Endothelial cell of umbilical vein (primary cell): ENCODE measurements around the gene CPNE7. TPM values are rescaled to one million over a fixed set of nuclear protein-coding genes. Genes with fewer than 3 reads are reported as not detected.

Experiments used
- BruUV-seq: library from RNA; stranded (reverse); fragments of 400-500 nt; replicated peaks from 2 replicates; lab custom pipeline; 2021; lab: Mats Ljungman, UMichigan
- CTCF ChIA-PET: fragments of 300-600, 350-600 bp; sonication (Branson Sonifier 250); formaldehyde crosslinking; loops from one replicate; lab custom pipeline; 2021; ENCODE audit warnings: antibody characterized with exemption, inconsistent platforms; lab: Charles Lee
- POLR2A ChIA-PET: fragments of 300-600, 350-600 bp; sonication (Branson Sonifier 250); formaldehyde crosslinking; loops from one replicate; lab custom pipeline; 2021; ENCODE audit warnings: antibody characterized with exemption, inconsistent platforms; lab: Charles Lee
- DNase-seq: peaks from one replicate; pipeline ENCODE4 v3.0.0-alpha.2; 2011; ENCODE audit warnings: low read depth, low spot score
- FAIRE-seq: peaks from 2 replicates; lab custom pipeline; 2011; peaks lifted over from hg19 to GRCh38; lab: Jason Lieb, UNC
- H2AFZ ChIP-seq: 2 replicates; pipeline ENCODE4 v1.6.0; 2012; ENCODE audit warnings: low read depth, low read length, control low read depth, inconsistent platforms
- H3K27ac ChIP-seq: 2 replicates; pipeline ENCODE4 v1.5.1; 2011; ENCODE audit warnings: low read depth, mild to moderate bottlenecking, control low read depth, low read length, moderate library complexity; ENCODE audit not compliant: insufficient read depth
- H3K27me3 ChIP-seq, 2 experiments: 2 replicates each; pipeline versions ENCODE4 v1.6.0 to v1.6.1; 2011; ENCODE audit warnings: low read length in 2 of 2, mixed read lengths in 1 of 2; ENCODE audit not compliant: control insufficient read depth in 2 of 2, insufficient read depth in 2 of 2
- H3K36me3 ChIP-seq, 2 experiments: 2 replicates in 1 of 2; 3 replicates in 1 of 2; pipeline ENCODE4 v1.5.1; 2011; ENCODE audit warnings: low read length in 2 of 2, mild to moderate bottlenecking in 1 of 2, moderate library complexity in 1 of 2; ENCODE audit not compliant: control insufficient read depth in 2 of 2, insufficient read depth in 2 of 2; ENCODE audit errors: extremely low read depth in 1 of 2
- H3K4me1 ChIP-seq: 3 replicates; pipeline ENCODE4 v1.5.1; 2011; ENCODE audit warnings: mild to moderate bottlenecking, low read length; ENCODE audit not compliant: control insufficient read depth, insufficient read depth; ENCODE audit errors: extremely low read depth
- H3K4me2 ChIP-seq: 2 replicates; pipeline ENCODE4 v1.6.1; 2011; ENCODE audit warnings: low read length, control low read depth, mixed read lengths; ENCODE audit not compliant: insufficient read depth
- H3K4me3 ChIP-seq, 3 experiments: fragments of 200-600 bp in 1 of 3; sonication (generic), shearing (Covaris generic) in 1 of 3; replicated peaks in 1 of 3; 2 replicates each; pipeline ENCODE4 v1.5.1; 2011 to 2016; ENCODE audit warnings: control low read depth in 3 of 3, low read length in 3 of 3, mild to moderate bottlenecking in 2 of 3, inconsistent platforms in 1 of 3, low read depth in 1 of 3, moderate library complexity in 1 of 3; ENCODE audit not compliant: insufficient read depth in 1 of 3
- H3K79me2 ChIP-seq: 2 replicates; pipeline ENCODE4 v1.6.0; 2012; ENCODE audit warnings: low read length, inconsistent platforms; ENCODE audit not compliant: control insufficient read depth, insufficient read depth
- H3K9ac ChIP-seq: replicated peaks from 2 replicates; pipeline ENCODE3; 2011; ENCODE audit warnings: low read length, control low read depth; ENCODE audit not compliant: insufficient read depth; ENCODE audit errors: extremely low read depth
- H3K9me1 ChIP-seq: replicated peaks from 3 replicates; pipeline ENCODE4 v1.6.0; 2011; ENCODE audit warnings: mild to moderate bottlenecking, low read length; ENCODE audit not compliant: control insufficient read depth, insufficient read depth; ENCODE audit errors: extremely low read depth
- H3K9me3 ChIP-seq: replicated peaks from 2 replicates; pipeline ENCODE4 v1.5.1; 2012; ENCODE audit warnings: low read length, inconsistent platforms; ENCODE audit not compliant: control insufficient read depth, insufficient read depth
- H4K20me1 ChIP-seq: replicated peaks from 2 replicates; pipeline ENCODE3; 2011; ENCODE audit warnings: mild to moderate bottlenecking, low read length; ENCODE audit not compliant: control insufficient read depth, insufficient read depth; ENCODE audit errors: extremely low read depth
- CTCF ChIP-seq, 2 donors: IDR thresholded peaks; 1 replicate in 1 of 2; 2 replicates in 1 of 2; pipeline ENCODE4 v1.5.1; 2011; ENCODE audit warnings: low read length in 2 of 2, mild to moderate bottlenecking in 2 of 2, moderate library complexity in 2 of 2, control low read depth in 1 of 2, inconsistent platforms in 1 of 2, low read depth in 1 of 2; ENCODE audit not compliant: insufficient read depth in 1 of 2; ENCODE audit errors: extremely low read depth in 1 of 2
- EZH2 ChIP-seq: IDR thresholded peaks from 2 replicates; pipeline ENCODE4 v1.6.1; 2012; ENCODE audit warnings: borderline replicate concordance, low read depth, mild to moderate bottlenecking, moderate library complexity, low read length, inconsistent platforms; ENCODE audit not compliant: severe bottlenecking
- FOS ChIP-seq: IDR thresholded peaks from 2 replicates; pipeline ENCODE4 v1.6.1; 2011; ENCODE audit warnings: mild to moderate bottlenecking, low read length, moderate library complexity, borderline replicate concordance; ENCODE audit not compliant: insufficient read depth
- GATA2 ChIP-seq: IDR thresholded peaks from 2 replicates; pipeline ENCODE4 v1.7.0; 2011; ENCODE audit warnings: low read depth, mild to moderate bottlenecking, moderate library complexity, mixed read lengths, low read length; ENCODE audit not compliant: insufficient read length, insufficient read depth
- JUN ChIP-seq: IDR thresholded peaks from 2 replicates; pipeline ENCODE4 v1.6.1; 2011; ENCODE audit warnings: borderline replicate concordance, low read depth; ENCODE audit not compliant: insufficient read length, insufficient read depth
- MAX ChIP-seq: IDR thresholded peaks from 2 replicates; pipeline ENCODE4 v1.6.1; 2011; ENCODE audit not compliant: insufficient read depth, insufficient read length
- MYC ChIP-seq: IDR thresholded peaks from one replicate; pipeline ENCODE4 v1.6.1; 2011; ENCODE audit warnings: mild to moderate bottlenecking, low read depth, low read length
- POLR2A ChIP-seq: IDR thresholded peaks from 2 replicates; pipeline ENCODE4 v1.6.1; 2012; ENCODE audit warnings: low read depth, mild to moderate bottlenecking, control low read depth, low read length
- POLR2AphosphoS5 ChIP-seq: IDR thresholded peaks from 2 replicates; pipeline ENCODE4 v1.6.1; 2012; ENCODE audit warnings: low read depth, mild to moderate bottlenecking, control low read depth, low read length, moderate library complexity; ENCODE audit not compliant: insufficient read depth
- dilution Hi-C: fragments of 300-500 bp; cut with MboI; formaldehyde crosslinking; loops from one replicate; pipeline ENCODE4 v1.15.0; 2019; ENCODE audit warnings: low sequenced_read_pairs; ENCODE audit not compliant: extremely low pct_ligation_motif_present
- intact Hi-C: fragments of 100-400 bp; cut with micrococcal nuclease; formaldehyde crosslinking; loops from one replicate; pipeline ENCODE4 v1.10.0; 2022
- polyA plus RNA-seq, 4 experiments: library from polyadenylated mRNA; depleted of rRNA in 3 of 4; stranded (reverse) in 3 of 4; unstranded in 1 of 4; fragments of >200 nt; gene quantifications; 2 replicates each; pipeline versions ENCODE4 v1.2.1 to v1.2.3, GENCODE V29; 2011 to 2012; ENCODE audit warnings: missing spikeins in 1 of 4
- total RNA-seq: library from RNA; stranded (reverse); gene quantifications from 2 replicates; pipeline ENCODE4 v1.2.3, GENCODE V29; 2021

Gene CPNE7
- total and polyA plus RNA-seq, 2 donors (not counting 3 experiments of a cell fraction or from before 2014, with no cell fraction given), result 2.0 to 5.9 TPM

- DNase-seq (no peak), FAIRE-seq (no peak)
- intact Hi-C loops (loop anchor here (10.0 kb wide), 1 partner anchor 152 kb away; the partner anchor contains the start of genes VPS9D1 and ZNF276), dilution Hi-C loops (no loop called here)
- no peak overlapping the region for H3K9ac ChIP-seq
- H3K36me3 ChIP-seq, result no peaks in the 10 kb centered on the region
- ChIA-PET POLR2A (no interaction called here), CTCF (no interaction called here)
- H3K4me2 ChIP-seq, result no peak overlapping the region
- no peaks in the 10 kb centered on the region for H4K20me1 ChIP-seq
- H3K4me1 ChIP-seq, result peaks cover 9% of the 10 kb centered on the region
- no peak overlapping the region for H3K27ac ChIP-seq
- H3K27me3 ChIP-seq, result peaks cover 0 to 1% of the 10 kb centered on the region in 2 experiments
- no peak for TF ChIP-seq MAX
- TF ChIP-seq EZH2, result no peak
- TF ChIP-seq CTCF (IDR thresholded peaks at IDR 0.05; ENCODE audit: extremely low read depth in 1 of 2, insufficient read depth in 1 of 2, low read depth in 1 of 2, low read length in 2 of 2), result no peak
- TF ChIP-seq GATA2, result no peak
- TF ChIP-seq MYC, result no peak
- TF ChIP-seq POLR2AphosphoS5, result no peak
- no peak for TF ChIP-seq JUN
- no peak for TF ChIP-seq FOS
- TF ChIP-seq POLR2A, result no peak
- no peaks in the 10 kb centered on the region for H3K79me2 ChIP-seq
- no peaks in the 10 kb centered on the region for H3K9me1 ChIP-seq
- no peak overlapping the region for H3K4me3 ChIP-seq
- H2AFZ ChIP-seq, result no peak overlapping the region
- no peaks in the 10 kb centered on the region for H3K9me3 ChIP-seq
- BruUV-seq, result no TSS peak
Observed at GRCh38 chr16:89572485-89573205, 2.9 kb upstream of the CPNE7 start.
